Measurements from ENCODE around the gene HSH2D.
"Not testable (repeated sequence)": the region's sequence is repeated elsewhere in the genome, so short reads cannot be mapped to it uniquely, and the experiment has no call there.

The HSH2D gene

DNA sequence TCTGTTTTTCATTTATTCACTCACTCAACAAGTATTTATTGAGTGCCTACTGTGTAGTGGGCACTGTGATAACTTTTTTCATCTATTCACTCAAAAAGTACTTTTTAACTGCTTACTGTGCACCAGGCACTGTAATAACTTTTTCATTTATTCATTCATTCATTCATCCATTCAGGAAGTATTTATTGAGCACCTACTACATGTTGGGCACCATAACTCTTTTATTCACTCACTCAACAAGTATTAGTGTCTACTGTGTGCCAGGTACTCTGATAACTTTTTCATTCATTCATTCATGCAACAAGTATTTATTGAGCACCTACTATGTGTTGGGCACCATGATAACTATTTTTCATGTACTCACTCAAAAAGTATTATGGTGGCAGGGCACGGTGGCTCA is 22.9 kb downstream of the HSH2D start:
- no peaks in the 10 kb centered on the region for H3K9me3 ChIP-seq (ENCODE audit: severe bottlenecking)
- no peak overlapping the region for H3K4me3 ChIP-seq (ENCODE audit: severe bottlenecking)
- peaks cover 5% of the 10 kb centered on the region for H3K4me1 ChIP-seq (ENCODE audit: insufficient read depth, poor library complexity, severe bottlenecking)
- no peak overlapping the region for H3K27ac ChIP-seq (ENCODE audit: poor library complexity, severe bottlenecking)
- ATAC-seq (ENCODE audit: low read depth) (no peak), DNase-seq (ENCODE audit: low spot score) (no peak)
- H3K36me3 ChIP-seq (ENCODE audit: low read depth) = no peaks in the 10 kb centered on the region
- H3K27me3 ChIP-seq (ENCODE audit: insufficient read depth, poor library complexity, severe bottlenecking) = no peaks in the 10 kb centered on the region
- TF ChIP-seq, protein P1, sequence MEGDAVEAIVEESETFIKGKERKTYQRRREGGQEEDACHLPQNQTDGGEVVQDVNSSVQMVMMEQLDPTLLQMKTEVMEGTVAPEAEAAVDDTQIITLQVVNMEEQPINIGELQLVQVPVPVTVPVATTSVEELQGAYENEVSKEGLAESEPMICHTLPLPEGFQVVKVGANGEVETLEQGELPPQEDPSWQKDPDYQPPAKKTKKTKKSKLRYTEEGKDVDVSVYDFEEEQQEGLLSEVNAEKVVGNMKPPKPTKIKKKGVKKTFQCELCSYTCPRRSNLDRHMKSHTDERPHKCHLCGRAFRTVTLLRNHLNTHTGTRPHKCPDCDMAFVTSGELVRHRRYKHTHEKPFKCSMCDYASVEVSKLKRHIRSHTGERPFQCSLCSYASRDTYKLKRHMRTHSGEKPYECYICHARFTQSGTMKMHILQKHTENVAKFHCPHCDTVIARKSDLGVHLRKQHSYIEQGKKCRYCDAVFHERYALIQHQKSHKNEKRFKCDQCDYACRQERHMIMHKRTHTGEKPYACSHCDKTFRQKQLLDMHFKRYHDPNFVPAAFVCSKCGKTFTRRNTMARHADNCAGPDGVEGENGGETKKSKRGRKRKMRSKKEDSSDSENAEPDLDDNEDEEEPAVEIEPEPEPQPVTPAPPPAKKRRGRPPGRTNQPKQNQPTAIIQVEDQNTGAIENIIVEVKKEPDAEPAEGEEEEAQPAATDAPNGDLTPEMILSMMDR (IDR thresholded peaks at IDR 0.05; ENCODE audit: poor library complexity, severe bottlenecking) = no peak

DNA sequence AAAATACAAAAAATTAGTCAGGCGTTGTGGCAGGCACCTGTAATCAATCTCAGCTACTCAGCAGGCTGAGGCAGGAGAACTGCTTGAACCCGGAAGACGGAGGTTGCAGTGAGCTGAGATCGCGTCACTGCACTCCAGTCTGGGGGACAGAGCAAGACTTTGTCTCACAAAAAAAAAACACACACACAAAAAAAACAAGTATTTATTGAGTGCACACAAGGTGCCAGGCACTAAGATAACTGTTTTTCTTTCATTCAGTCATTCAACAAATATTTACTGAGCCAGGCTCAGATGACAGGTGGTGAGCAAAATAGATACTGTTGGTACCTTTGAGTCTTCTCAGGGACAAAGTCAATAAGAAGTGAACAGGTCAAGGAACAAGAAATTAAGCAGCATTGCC is 23.6 kb downstream of the HSH2D start:
- ATAC-seq (ENCODE audit: low read depth) (no peak), DNase-seq (ENCODE audit: low spot score) (no peak)
- Histone ChIP-seq H3K4me1 (ENCODE audit: insufficient read depth, poor library complexity, severe bottlenecking) (peaks cover 3% of the 10 kb centered on the region), H3K4me3 (ENCODE audit: severe bottlenecking) (no peak overlapping the region), H3K9me3 (ENCODE audit: severe bottlenecking) (no peaks in the 10 kb centered on the region), H3K27ac (ENCODE audit: poor library complexity, severe bottlenecking) (no peak overlapping the region), H3K36me3 (ENCODE audit: low read depth) (no peaks in the 10 kb centered on the region), H3K27me3 (ENCODE audit: insufficient read depth, poor library complexity, severe bottlenecking) (no peaks in the 10 kb centered on the region)
- TF ChIP-seq, protein P1 (IDR thresholded peaks at IDR 0.05; ENCODE audit: poor library complexity, severe bottlenecking) = no peak

DNA sequence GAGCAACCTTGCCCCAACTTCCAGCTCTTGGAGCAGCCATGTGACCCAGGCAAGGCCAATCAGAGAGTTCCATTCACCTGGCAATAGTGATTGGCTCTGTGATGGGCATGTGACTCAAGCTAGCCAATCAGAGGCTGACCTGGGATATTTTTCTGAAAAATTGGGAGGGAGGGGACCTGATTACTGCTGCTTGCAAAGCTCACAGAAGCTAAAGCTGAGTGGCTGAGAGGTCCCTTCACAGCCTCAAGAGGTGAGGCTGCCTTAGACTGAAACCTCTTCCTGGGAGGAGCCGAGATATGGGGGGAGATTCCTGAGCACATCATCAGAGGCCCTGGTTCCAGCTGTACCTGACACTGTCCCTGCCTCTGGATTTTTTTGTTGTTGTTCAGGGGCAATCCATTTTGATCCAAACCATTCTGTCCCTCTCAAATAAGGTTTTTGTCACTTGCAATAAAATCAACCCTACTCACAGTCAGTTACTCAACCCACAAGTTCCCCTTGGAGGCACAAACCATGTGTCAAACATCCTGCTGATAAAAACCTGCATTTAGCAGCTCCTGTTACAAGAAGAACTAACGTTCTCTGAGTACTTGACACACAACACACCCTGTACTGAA is 25.1 kb downstream of the HSH2D start:
- Histone ChIP-seq H3K4me1 (ENCODE audit: insufficient read depth, poor library complexity, severe bottlenecking) (peaks cover 7% of the 10 kb centered on the region), H3K36me3 (ENCODE audit: low read depth) (no peaks in the 10 kb centered on the region), H3K9me3 (ENCODE audit: severe bottlenecking) (no peaks in the 10 kb centered on the region), H3K27me3 (ENCODE audit: insufficient read depth, poor library complexity, severe bottlenecking) (no peaks in the 10 kb centered on the region), H3K4me3 (ENCODE audit: severe bottlenecking) (no peak overlapping the region), H3K27ac (ENCODE audit: poor library complexity, severe bottlenecking) (no peak overlapping the region)
- no peak for ATAC-seq (ENCODE audit: low read depth)
- TF ChIP-seq, protein P1 (IDR thresholded peaks at IDR 0.05; ENCODE audit: poor library complexity, severe bottlenecking) = no peak
- DNase-seq (ENCODE audit: low spot score) = no peak

DNA sequence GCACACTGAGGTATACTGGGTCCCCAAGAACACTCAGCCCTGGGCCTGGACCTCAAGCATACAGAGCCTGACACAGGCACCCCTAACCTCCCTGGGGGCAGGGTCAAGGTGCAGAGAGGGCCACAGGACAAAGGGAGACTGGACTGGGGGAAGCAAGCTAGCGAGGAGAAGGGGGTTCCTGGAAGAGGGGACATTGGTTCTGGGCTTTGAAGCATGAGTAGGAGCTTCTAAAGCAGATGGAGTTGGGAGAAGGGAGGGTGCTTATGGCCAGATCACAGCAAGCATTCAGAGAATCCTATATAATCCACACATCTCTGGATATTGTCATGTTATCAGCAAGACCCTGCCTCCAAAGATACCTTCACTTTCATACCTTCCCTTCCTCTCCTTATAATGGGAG is 26.6 kb downstream of the HSH2D start:
- DNase-seq (ENCODE audit: low spot score) (no peak), ATAC-seq (ENCODE audit: low read depth) (no peak)
- H3K27me3 ChIP-seq (ENCODE audit: insufficient read depth, poor library complexity, severe bottlenecking) = no peaks in the 10 kb centered on the region
- no peak overlapping the region for H3K27ac ChIP-seq (ENCODE audit: poor library complexity, severe bottlenecking)
- H3K4me3 ChIP-seq (ENCODE audit: severe bottlenecking) = no peak overlapping the region
- TF ChIP-seq, protein P1 (IDR thresholded peaks at IDR 0.05; ENCODE audit: poor library complexity, severe bottlenecking) = no peak
- peaks cover 7% of the 10 kb centered on the region for H3K4me1 ChIP-seq (ENCODE audit: insufficient read depth, poor library complexity, severe bottlenecking)
- H3K36me3 ChIP-seq (ENCODE audit: low read depth) = no peaks in the 10 kb centered on the region
- no peaks in the 10 kb centered on the region for H3K9me3 ChIP-seq (ENCODE audit: severe bottlenecking)

DNA sequence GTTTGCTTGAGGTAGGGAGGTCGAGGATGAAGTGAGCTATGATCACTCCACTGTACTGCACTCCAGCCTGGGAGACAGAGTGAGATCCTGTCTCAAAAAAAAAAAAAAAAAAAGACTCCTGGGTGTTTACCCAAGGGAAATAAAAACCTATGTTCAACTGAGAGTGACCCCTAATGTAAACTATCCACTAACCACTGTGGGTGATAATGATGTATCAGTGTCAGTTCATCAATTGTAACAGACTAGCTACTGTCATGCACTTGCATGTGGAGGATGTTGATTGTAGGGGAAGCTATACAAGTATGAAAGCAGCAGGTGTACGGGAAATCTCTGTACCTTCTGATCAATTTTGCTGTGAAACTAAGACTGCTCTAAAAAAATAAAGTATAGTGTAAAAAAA is 32.5 kb downstream of the HSH2D start:
- Histone ChIP-seq H3K9me3 (ENCODE audit: severe bottlenecking) (no peaks in the 10 kb centered on the region), H3K4me1 (ENCODE audit: insufficient read depth, poor library complexity, severe bottlenecking) (peaks cover 13% of the 10 kb centered on the region), H3K27ac (ENCODE audit: poor library complexity, severe bottlenecking) (no peak overlapping the region), H3K27me3 (ENCODE audit: insufficient read depth, poor library complexity, severe bottlenecking) (no peaks in the 10 kb centered on the region), H3K36me3 (ENCODE audit: low read depth) (no peaks in the 10 kb centered on the region), H3K4me3 (ENCODE audit: severe bottlenecking) (no peak overlapping the region)
- TF ChIP-seq, protein P1 (IDR thresholded peaks at IDR 0.05; ENCODE audit: poor library complexity, severe bottlenecking) = no peak
- DNase-seq (ENCODE audit: low spot score) (no peak), ATAC-seq (ENCODE audit: low read depth) (no peak)

DNA sequence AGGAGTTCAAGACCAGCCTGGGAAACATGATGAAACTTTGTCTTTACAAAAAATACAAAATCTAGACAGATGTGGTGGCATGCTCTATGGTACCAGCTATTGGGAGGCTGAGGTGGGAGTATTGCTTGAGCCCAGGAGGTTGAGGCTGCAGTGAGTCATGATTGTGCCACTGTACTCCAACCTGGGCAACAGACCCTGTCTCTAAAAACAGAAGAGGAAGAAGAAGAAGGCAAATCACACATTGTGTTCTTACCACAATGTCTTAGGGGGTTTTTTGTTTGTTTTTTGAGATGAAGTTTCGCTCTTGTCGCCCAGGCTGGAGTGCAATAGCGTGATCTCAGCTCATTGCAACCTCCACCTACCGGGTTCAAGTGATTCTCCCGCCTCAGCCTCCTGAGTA is 35.4 kb downstream of the HSH2D start:
- not testable (repeated sequence) for ATAC-seq (ENCODE audit: low read depth); H3K36me3 ChIP-seq (ENCODE audit: low read depth); H3K4me1 ChIP-seq (ENCODE audit: insufficient read depth, poor library complexity, severe bottlenecking); H3K4me3 ChIP-seq (ENCODE audit: severe bottlenecking); H3K27me3 ChIP-seq (ENCODE audit: insufficient read depth, poor library complexity, severe bottlenecking); H3K9me3 ChIP-seq (ENCODE audit: severe bottlenecking); DNase-seq (ENCODE audit: low spot score); H3K27ac ChIP-seq (ENCODE audit: poor library complexity, severe bottlenecking)
